Choroid plexus epithelial cell (primary cell): ENCODE measurements around the gene DDX51.

Experiments used
- DNase-seq: peaks from one replicate; pipeline ENCODE4 v3.0.0-alpha.2; 2010; ENCODE audit warnings: low read depth
- H3K4me3 ChIP-seq: 2 replicates; pipeline ENCODE4 v1.5.1; 2011; ENCODE audit warnings: low read depth, mild to moderate bottlenecking, control low read depth, low read length, moderate library complexity
- CTCF ChIP-seq: conservative IDR thresholded peaks from 2 replicates; pipeline ENCODE4 v1.5.1; 2011; ENCODE audit warnings: low read depth, mild to moderate bottlenecking, control low read depth, inconsistent platforms, low read length, moderate library complexity

DDX51 gene

GRCh38 chr12:132127041-132127440 lies 17.1 kb downstream of the DDX51 start:
- no peak for TF ChIP-seq CTCF
- no peak for DNase-seq
- H3K4me3 ChIP-seq = no peak overlapping the region

GRCh38 chr12:132125736-132126135 lies 18.4 kb downstream of the DDX51 start:
- H3K4me3 ChIP-seq = no peak overlapping the region
- DNase-seq = no peak
- TF ChIP-seq CTCF = no peak

GRCh38 chr12:132124766-132125425 lies 19.2 kb downstream of the DDX51 start:
- H3K4me3 ChIP-seq = no peak overlapping the region
- DNase-seq = no peak
- no peak for TF ChIP-seq CTCF

- DNase-seq = no peak
- TF ChIP-seq CTCF = no peak
- H3K4me3 ChIP-seq = no peak overlapping the region
Measured at GRCh38 chr12:132123970-132124765, 20.0 kb downstream of the DDX51 start.

- no peak for DNase-seq
- no peak overlapping the region for H3K4me3 ChIP-seq
- no peak for TF ChIP-seq CTCF
Measured at GRCh38 chr12:132121283-132121682, 22.8 kb downstream of the DDX51 start.

- no peak for TF ChIP-seq CTCF
- no peak overlapping the region for H3K4me3 ChIP-seq
- no peak for DNase-seq
Measured at GRCh38 chr12:132118876-132119275, 25.2 kb downstream of the DDX51 start.

GRCh38 chr12:132117558-132117875 lies 26.6 kb downstream of the DDX51 start:
- DNase-seq = no peak
- no peak for TF ChIP-seq CTCF
- no peak overlapping the region for H3K4me3 ChIP-seq
